ENCODE measurements around the gene SLC16A3. TPM values are rescaled to one million over a fixed set of nuclear protein-coding genes. Genes with fewer than 3 reads are reported as not detected.
A peak's percentile ranks its signal among the peaks of the same experiment; 100 is the strongest.
"Not testable (repeated sequence)": the region's sequence is repeated elsewhere in the genome, so short reads cannot be mapped to it uniquely, and the experiment has no call there.

Gene SLC16A3
- total RNA-seq, 4 donors from 2014 or later, result 10.5 to 36.0 (median 21.4) TPM

GRCh38 chr17:82250868-82251500 lies 22.1 kb downstream of the SLC16A3 start:
- no peak for TF ChIP-seq CTCF (IDR thresholded peaks at IDR 0.05)
- no peak for TF ChIP-seq EP300 (IDR thresholded peaks at IDR 0.05)
- TF ChIP-seq POLR2A (IDR thresholded peaks at IDR 0.05), result no peak
- 89% methylated on average over 25 of the region's 25 CpGs for whole genome bisulfite sequencing, 2 donors
- DNase-seq (ENCODE audit: low spot score in 2 of 2), result no peak
- Histone ChIP-seq H3K4me1 (peaks cover 3 to 31% (median 19%) of the 10 kb centered on the region in 4 donors), H3K27me3 (no peaks in the 10 kb centered on the region), H3K4me3 (no peak overlapping the region), H3K36me3 (peaks cover 2 to 95% (median 65%) of the 10 kb centered on the region in 3 donors), H3K27ac (peak overlapping the region in 2 of 4 donors; percentile 1 to 12), H3K9me3 (no peaks in the 10 kb centered on the region)

DNA sequence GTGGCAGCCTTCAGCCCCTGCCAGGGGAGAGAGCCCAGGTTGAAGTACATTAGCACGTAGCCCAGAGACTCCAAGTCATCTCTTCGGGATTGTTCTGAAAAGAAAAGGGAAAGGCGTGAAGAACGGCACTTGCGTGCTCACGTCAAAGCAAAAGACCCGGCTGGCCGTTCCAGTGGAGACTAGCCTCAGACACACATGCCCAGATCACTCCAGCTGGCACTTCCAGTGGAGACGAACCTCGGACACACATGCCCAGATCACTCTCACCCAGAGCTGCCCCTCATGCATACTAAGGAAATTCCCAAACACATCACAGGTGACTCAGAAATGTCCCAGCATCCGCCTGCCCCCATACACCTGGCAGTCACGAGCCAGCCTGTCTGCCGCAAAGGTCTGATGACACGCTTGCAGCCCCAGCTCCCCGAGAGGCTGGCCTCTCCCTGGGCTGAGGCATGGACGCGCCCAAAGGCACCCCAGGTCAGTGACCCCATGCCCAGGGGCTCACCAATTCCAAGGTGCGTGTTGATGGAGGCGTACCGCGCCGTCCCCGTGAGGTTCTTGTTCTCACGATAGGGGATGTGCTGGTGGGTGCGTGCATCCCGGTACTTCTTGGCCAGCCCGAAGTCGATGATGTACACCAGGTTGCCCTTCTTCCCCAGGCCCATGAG lies 23.8 kb downstream of the SLC16A3 start:
- Histone ChIP-seq H3K36me3 (peaks cover 0 to 99% (median 59%) of the 10 kb centered on the region in 3 donors), H3K27me3 (no peaks in the 10 kb centered on the region), H3K27ac (no peak overlapping the region), H3K9me3 (no peaks in the 10 kb centered on the region), H3K4me1 (peaks cover 0 to 23% (median 4%) of the 10 kb centered on the region in 4 donors), H3K4me3 (no peak overlapping the region)
- no peak for TF ChIP-seq POLR2A (IDR thresholded peaks at IDR 0.05)
- no peak for TF ChIP-seq CTCF (IDR thresholded peaks at IDR 0.05)
- TF ChIP-seq EP300 (IDR thresholded peaks at IDR 0.05), result no peak
- 94 to 96% methylated on average over 24 to 26 of the region's 28 CpGs for WGBS, 2 donors
- no peak for DNase-seq (ENCODE audit: low spot score in 2 of 2)

DNA sequence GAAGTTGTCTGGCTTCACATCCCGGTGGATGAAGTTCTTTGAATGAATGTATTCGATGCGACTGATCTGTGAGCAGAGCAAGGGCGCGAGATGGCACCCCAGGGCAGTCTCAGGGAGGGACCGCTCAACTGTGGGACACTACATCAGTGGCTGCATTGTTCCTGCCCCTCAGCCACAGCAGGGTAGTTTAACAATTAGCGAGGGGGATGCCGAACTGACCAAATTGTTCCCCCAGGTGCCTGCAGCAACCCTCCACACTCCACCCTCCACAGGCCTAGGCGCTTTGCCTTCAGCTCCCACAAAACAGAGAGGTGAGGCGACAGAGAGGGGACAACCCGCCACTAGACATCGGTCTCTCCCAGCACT lies 24.3 kb downstream of the SLC16A3 start:
- H3K27ac ChIP-seq, result no peak overlapping the region
- DNase-seq (ENCODE audit: low spot score in 2 of 2), result no peak
- TF ChIP-seq CTCF (IDR thresholded peaks at IDR 0.05) (no peak), POLR2A (IDR thresholded peaks at IDR 0.05) (no peak), EP300 (IDR thresholded peaks at IDR 0.05) (no peak)
- no peaks in the 10 kb centered on the region for H3K27me3 ChIP-seq
- WGBS, 2 donors, result 88 to 93% methylated on average over 7 to 8 of the region's 12 CpGs
- H3K36me3 ChIP-seq, result peaks cover 0 to 97% (median 54%) of the 10 kb centered on the region in 3 donors
- no peak overlapping the region for H3K4me3 ChIP-seq
- no peaks in the 10 kb centered on the region for H3K9me3 ChIP-seq
- H3K4me1 ChIP-seq, result peaks cover 0 to 21% (median 2%) of the 10 kb centered on the region in 4 donors

GRCh38 chr17:82254096-82254495 lies 25.3 kb downstream of the SLC16A3 start:
- not testable (repeated sequence) for H3K4me3 ChIP-seq; H3K27me3 ChIP-seq; H3K9me3 ChIP-seq; DNase-seq (ENCODE audit: low spot score in 2 of 2); H3K27ac ChIP-seq
- Histone ChIP-seq H3K4me1 (peaks cover 0 to 19% (median 2%) of the 10 kb centered on the region in 4 donors), H3K36me3 (peaks cover 0 to 97% (median 45%) of the 10 kb centered on the region in 3 donors)
- WGBS, 2 donors, result 99 to 100% methylated on average over 5 to 33 of the region's 39 CpGs

- not testable (repeated sequence) for H3K27me3 ChIP-seq; DNase-seq (ENCODE audit: low spot score in 2 of 2); H3K27ac ChIP-seq; H3K4me3 ChIP-seq; H3K9me3 ChIP-seq
- H3K4me1 ChIP-seq, result peaks cover 0 to 19% (median 2%) of the 10 kb centered on the region in 4 donors
- peaks cover 4 to 97% (median 38%) of the 10 kb centered on the region in 3 donors for H3K36me3 ChIP-seq
- 92 to 97% methylated on average over 16 to 25 of the region's 33 CpGs for WGBS, 2 donors
Measured at GRCh38 chr17:82254746-82255145, 25.9 kb downstream of the SLC16A3 start.

- Histone ChIP-seq H3K4me3 (no peak overlapping the region), H3K36me3 (peaks cover 4 to 97% (median 34%) of the 10 kb centered on the region in 3 donors), H3K27me3 (no peaks in the 10 kb centered on the region), H3K4me1 (peaks cover 0 to 14% (median 2%) of the 10 kb centered on the region in 4 donors), H3K9me3 (no peaks in the 10 kb centered on the region), H3K27ac (no peak overlapping the region)
- WGBS, 2 donors, result 72 to 79% methylated on average over 15 of the region's 15 CpGs
- no peak for TF ChIP-seq EP300 (IDR thresholded peaks at IDR 0.05)
- TF ChIP-seq CTCF (IDR thresholded peaks at IDR 0.05), result no peak
- no peak for TF ChIP-seq POLR2A (IDR thresholded peaks at IDR 0.05)
- DNase-seq (ENCODE audit: low spot score in 2 of 2), result no peak
Measured at GRCh38 chr17:82255402-82255972, 26.6 kb downstream of the SLC16A3 start.
